ENCODE measurements around the gene SNX25. TPM values are rescaled to one million over a fixed set of nuclear protein-coding genes. Genes with fewer than 3 reads are reported as not detected.

Gene SNX25
- total RNA-seq, 1 donor from 2014 or later: 13.0 TPM

GRCh38 chr4:185352202-185352601 is 142.8 kb downstream of the SNX25 start:
- H3K4me3 ChIP-seq: no peak overlapping the region
- H3K27me3 ChIP-seq: no peaks in the 10 kb centered on the region
- TF ChIP-seq, protein P1, sequence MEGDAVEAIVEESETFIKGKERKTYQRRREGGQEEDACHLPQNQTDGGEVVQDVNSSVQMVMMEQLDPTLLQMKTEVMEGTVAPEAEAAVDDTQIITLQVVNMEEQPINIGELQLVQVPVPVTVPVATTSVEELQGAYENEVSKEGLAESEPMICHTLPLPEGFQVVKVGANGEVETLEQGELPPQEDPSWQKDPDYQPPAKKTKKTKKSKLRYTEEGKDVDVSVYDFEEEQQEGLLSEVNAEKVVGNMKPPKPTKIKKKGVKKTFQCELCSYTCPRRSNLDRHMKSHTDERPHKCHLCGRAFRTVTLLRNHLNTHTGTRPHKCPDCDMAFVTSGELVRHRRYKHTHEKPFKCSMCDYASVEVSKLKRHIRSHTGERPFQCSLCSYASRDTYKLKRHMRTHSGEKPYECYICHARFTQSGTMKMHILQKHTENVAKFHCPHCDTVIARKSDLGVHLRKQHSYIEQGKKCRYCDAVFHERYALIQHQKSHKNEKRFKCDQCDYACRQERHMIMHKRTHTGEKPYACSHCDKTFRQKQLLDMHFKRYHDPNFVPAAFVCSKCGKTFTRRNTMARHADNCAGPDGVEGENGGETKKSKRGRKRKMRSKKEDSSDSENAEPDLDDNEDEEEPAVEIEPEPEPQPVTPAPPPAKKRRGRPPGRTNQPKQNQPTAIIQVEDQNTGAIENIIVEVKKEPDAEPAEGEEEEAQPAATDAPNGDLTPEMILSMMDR (IDR thresholded peaks at IDR 0.05): no peak
- no peak for TF ChIP-seq POLR2A (IDR thresholded peaks at IDR 0.05)
- TF ChIP-seq POLR2AphosphoS5 (IDR thresholded peaks at IDR 0.05; ENCODE audit: insufficient read depth in 1 of 2, low read depth in 1 of 2): no peak
- H3K27ac ChIP-seq: no peak overlapping the region
- no peak for DNase-seq (ENCODE audit: extremely low spot score in 2 of 2)
- H3K9me3 ChIP-seq: no peaks in the 10 kb centered on the region
- H3K4me1 ChIP-seq: no peaks in the 10 kb centered on the region
- no peaks in the 10 kb centered on the region for H3K36me3 ChIP-seq
- intact Hi-C loops (cut with DNase I): no loop called here

DNA sequence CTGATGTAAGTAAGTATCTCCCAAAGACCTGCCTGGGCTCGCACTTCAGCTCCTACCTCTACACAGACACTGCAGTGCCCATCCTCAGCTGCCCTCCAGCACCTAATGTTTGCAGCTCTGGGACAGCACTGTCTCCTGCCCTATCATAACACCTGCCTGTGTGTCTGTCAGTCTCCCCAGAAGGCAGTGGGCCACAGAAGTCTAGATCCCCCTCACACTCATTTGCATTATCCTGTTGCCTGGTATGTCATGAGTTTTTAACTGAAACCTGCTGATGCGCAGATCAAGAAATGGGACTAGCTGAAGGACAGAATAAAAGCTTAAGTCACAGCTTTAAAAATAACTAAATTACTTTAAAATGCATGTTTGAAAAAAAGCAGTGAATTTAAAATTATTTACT is 143.3 kb downstream of the SNX25 start:
- Histone ChIP-seq H3K27ac (no peak overlapping the region), H3K4me3 (no peak overlapping the region), H3K27me3 (no peaks in the 10 kb centered on the region), H3K36me3 (no peaks in the 10 kb centered on the region), H3K4me1 (no peaks in the 10 kb centered on the region), H3K9me3 (no peaks in the 10 kb centered on the region)
- TF ChIP-seq POLR2A (IDR thresholded peaks at IDR 0.05) (no peak), POLR2AphosphoS5 (IDR thresholded peaks at IDR 0.05; ENCODE audit: insufficient read depth in 1 of 2, low read depth in 1 of 2) (no peak)
- TF ChIP-seq, protein P1 (IDR thresholded peaks at IDR 0.05): no peak
- intact Hi-C loops (cut with DNase I): no loop called here
- no peak for DNase-seq (ENCODE audit: extremely low spot score in 2 of 2)

- TF ChIP-seq POLR2AphosphoS5 (IDR thresholded peaks at IDR 0.05; ENCODE audit: insufficient read depth in 1 of 2, low read depth in 1 of 2) (no peak), POLR2A (IDR thresholded peaks at IDR 0.05) (no peak)
- TF ChIP-seq, protein P1 (IDR thresholded peaks at IDR 0.05): no peak
- H3K27me3 ChIP-seq: no peaks in the 10 kb centered on the region
- H3K9me3 ChIP-seq: no peaks in the 10 kb centered on the region
- no peak overlapping the region for H3K4me3 ChIP-seq
- peaks cover 0 to 4% of the 10 kb centered on the region in 2 donors for H3K36me3 ChIP-seq
- H3K4me1 ChIP-seq: no peaks in the 10 kb centered on the region
- H3K27ac ChIP-seq: no peak overlapping the region
- intact Hi-C loops (cut with DNase I): no loop called here
- no peak for DNase-seq (ENCODE audit: extremely low spot score in 2 of 2)
These were observed 147.8 kb downstream of the SNX25 start for GRCh38 chr4:185357211-185357610.

GRCh38 chr4:185357733-185358440 is 148.5 kb downstream of the SNX25 start:
- H3K4me1 ChIP-seq: no peaks in the 10 kb centered on the region
- H3K27me3 ChIP-seq: no peaks in the 10 kb centered on the region
- no peak for TF ChIP-seq POLR2AphosphoS5 (IDR thresholded peaks at IDR 0.05; ENCODE audit: insufficient read depth in 1 of 2, low read depth in 1 of 2)
- no peak for TF ChIP-seq POLR2A (IDR thresholded peaks at IDR 0.05)
- TF ChIP-seq, protein P1 (IDR thresholded peaks at IDR 0.05): no peak
- intact Hi-C loops (cut with DNase I): no loop called here
- no peak overlapping the region for H3K27ac ChIP-seq
- no peak for DNase-seq (ENCODE audit: extremely low spot score in 2 of 2)
- peaks cover 0 to 4% of the 10 kb centered on the region in 2 donors for H3K36me3 ChIP-seq
- no peaks in the 10 kb centered on the region for H3K9me3 ChIP-seq
- H3K4me3 ChIP-seq: no peak overlapping the region

GRCh38 chr4:185358514-185358913 is 149.1 kb downstream of the SNX25 start:
- H3K27me3 ChIP-seq: no peaks in the 10 kb centered on the region
- intact Hi-C loops (cut with DNase I): no loop called here
- no peaks in the 10 kb centered on the region for H3K4me1 ChIP-seq
- no peak for DNase-seq (ENCODE audit: extremely low spot score in 2 of 2)
- H3K36me3 ChIP-seq: peaks cover 0 to 4% of the 10 kb centered on the region in 2 donors
- TF ChIP-seq, protein P1 (IDR thresholded peaks at IDR 0.05): no peak
- TF ChIP-seq POLR2A (IDR thresholded peaks at IDR 0.05): no peak
- TF ChIP-seq POLR2AphosphoS5 (IDR thresholded peaks at IDR 0.05; ENCODE audit: insufficient read depth in 1 of 2, low read depth in 1 of 2): no peak
- no peak overlapping the region for H3K4me3 ChIP-seq
- no peak overlapping the region for H3K27ac ChIP-seq
- no peaks in the 10 kb centered on the region for H3K9me3 ChIP-seq

Data from vagina (tissue), 2 donors.